ENCODE results near the gene DLG2. TPM values are rescaled to one million over a fixed set of nuclear protein-coding genes. Genes with fewer than 3 reads are reported as not detected.

DLG2 gene
- total RNA-seq, 1 donor from 2014 or later, result 2.1 TPM

- no peak overlapping the region for H3K27ac Mint-ChIP-seq (ENCODE audit: unreplicated experiment)
These were observed 1408.8 kb downstream of the DLG2 start for GRCh38 chr11:84218318-84218717.

GRCh38 chr11:84215672-84216071, 1411.5 kb downstream of the DLG2 start:
- Mint-ChIP-seq H3K4me1 (no peaks in the 10 kb centered on the region), H3K27me3 (ENCODE audit: low read depth) (no peaks in the 10 kb centered on the region), H3K36me3 (ENCODE audit: low read depth) (no peaks in the 10 kb centered on the region), H3K9me3 (no peaks in the 10 kb centered on the region), H3K27ac (ENCODE audit: unreplicated experiment) (no peak overlapping the region), H3K4me3 (no peak overlapping the region)
- no peak for DNase-seq (ENCODE audit: low read depth, low spot score)
- TF ChIP-seq CTCF (conservative IDR thresholded peaks at IDR 0.05), result no peak

More at GRCh38 chr11:84218318-84218717, 1408.8 kb downstream of the DLG2 start:
- Mint-ChIP-seq H3K4me3 (no peak overlapping the region), H3K27me3 (ENCODE audit: low read depth) (no peaks in the 10 kb centered on the region), H3K9me3 (no peaks in the 10 kb centered on the region), H3K36me3 (ENCODE audit: low read depth) (no peaks in the 10 kb centered on the region), H3K4me1 (no peaks in the 10 kb centered on the region)
- TF ChIP-seq CTCF (conservative IDR thresholded peaks at IDR 0.05), result no peak
- no peak for DNase-seq (ENCODE audit: low read depth, low spot score)

GRCh38 chr11:84214557-84214956, 1412.6 kb downstream of the DLG2 start:
- Mint-ChIP-seq H3K4me3 (no peak overlapping the region), H3K27ac (ENCODE audit: unreplicated experiment) (no peak overlapping the region), H3K27me3 (ENCODE audit: low read depth) (no peaks in the 10 kb centered on the region), H3K4me1 (no peaks in the 10 kb centered on the region), H3K9me3 (no peaks in the 10 kb centered on the region), H3K36me3 (ENCODE audit: low read depth) (no peaks in the 10 kb centered on the region)
- no peak for DNase-seq (ENCODE audit: low read depth, low spot score)
- TF ChIP-seq CTCF (conservative IDR thresholded peaks at IDR 0.05), result no peak

GRCh38 chr11:84212468-84213390, 1414.4 kb downstream of the DLG2 start:
- Mint-ChIP-seq H3K9me3 (no peaks in the 10 kb centered on the region), H3K27ac (ENCODE audit: unreplicated experiment) (no peak overlapping the region), H3K4me3 (no peak overlapping the region), H3K4me1 (no peaks in the 10 kb centered on the region), H3K36me3 (ENCODE audit: low read depth) (no peaks in the 10 kb centered on the region), H3K27me3 (ENCODE audit: low read depth) (no peaks in the 10 kb centered on the region)
- DNase-seq (ENCODE audit: low read depth, low spot score), result no peak
- no peak for TF ChIP-seq CTCF (conservative IDR thresholded peaks at IDR 0.05)

- no peak for DNase-seq (ENCODE audit: low read depth, low spot score)
- Mint-ChIP-seq H3K36me3 (ENCODE audit: low read depth) (no peaks in the 10 kb centered on the region), H3K27me3 (ENCODE audit: low read depth) (no peaks in the 10 kb centered on the region), H3K9me3 (no peaks in the 10 kb centered on the region), H3K4me1 (no peaks in the 10 kb centered on the region), H3K4me3 (no peak overlapping the region), H3K27ac (ENCODE audit: unreplicated experiment) (no peak overlapping the region)
- no peak for TF ChIP-seq CTCF (conservative IDR thresholded peaks at IDR 0.05)
These were observed 1415.2 kb downstream of the DLG2 start for GRCh38 chr11:84211896-84212295.
